HG03457 (cell line): Measurements from ENCODE around the gene TUSC2.
A peak's percentile ranks its signal among the peaks of the same experiment; 100 is the strongest.

ENCODE experiments used
- ATAC-seq: cut with Tn5 transposase; IDR thresholded peaks from one replicate; pipeline ENCODE4 v1.9.1; 2021; ENCODE audit warnings: moderate number of reproducible peaks; ENCODE audit not compliant: unreplicated experiment

The TUSC2 gene

GRCh38 chr3:50354850-50355249, 26.8 kb upstream of the TUSC2 start:
- ATAC-seq, result no peak

GRCh38 chr3:50354186-50354764, 26.3 kb upstream of the TUSC2 start:
- no peak for ATAC-seq

DNA sequence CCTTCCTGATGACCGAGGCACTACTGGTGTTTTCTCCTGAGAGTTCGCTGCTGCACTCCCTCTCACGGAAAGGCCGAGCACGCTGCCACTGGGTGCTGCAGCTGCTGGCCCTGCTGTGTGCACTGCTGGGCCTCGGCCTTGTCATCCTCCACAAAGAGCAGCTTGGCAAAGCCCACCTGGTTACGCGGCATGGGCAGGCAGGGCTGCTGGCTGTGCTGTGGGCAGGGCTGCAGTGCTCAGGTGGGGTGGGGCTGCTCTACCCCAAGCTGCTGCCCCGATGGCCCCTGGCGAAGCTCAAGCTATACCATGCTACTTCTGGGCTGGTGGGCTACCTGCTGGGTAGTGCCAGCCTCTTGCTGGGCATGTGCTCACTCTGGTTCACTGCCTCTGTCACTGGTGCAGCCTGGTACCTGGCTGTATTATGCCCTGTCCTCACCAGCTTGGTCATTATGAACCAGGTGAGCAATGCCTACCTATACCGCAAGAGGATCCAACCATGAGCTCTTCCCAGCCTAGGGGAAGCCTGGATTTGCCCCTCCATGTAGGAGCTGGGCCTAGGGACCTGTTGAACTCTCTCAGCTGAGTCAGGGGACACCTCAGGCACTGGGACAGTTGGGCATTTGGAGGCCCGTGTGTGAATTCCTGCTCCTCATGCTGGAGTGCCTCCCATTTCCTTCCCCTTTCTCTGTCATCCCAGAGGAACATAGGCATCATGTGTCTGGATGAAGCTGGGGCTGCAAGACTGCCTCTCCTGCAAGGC, 25.4 kb upstream of the TUSC2 start:
- no peak for ATAC-seq

DNA sequence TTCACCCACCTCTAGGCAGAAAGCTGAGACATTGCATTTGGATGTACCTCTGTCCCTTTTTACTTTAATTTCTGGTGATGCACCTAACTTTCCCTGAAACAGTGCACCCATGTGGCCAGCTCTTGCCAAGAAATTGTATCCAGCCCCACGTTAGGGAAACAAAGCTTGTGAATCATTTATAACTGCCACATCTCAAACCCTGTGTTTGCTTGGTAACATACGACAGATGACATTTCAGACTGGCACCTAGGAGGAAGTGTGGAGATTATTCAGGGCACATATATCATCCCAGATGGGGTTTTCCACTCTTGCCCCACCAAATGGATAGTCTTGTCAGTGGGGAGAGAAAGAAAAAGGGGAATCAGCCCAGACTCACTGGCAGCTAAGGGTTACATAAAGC, 24.8 kb upstream of the TUSC2 start:
- ATAC-seq, result no peak

DNA sequence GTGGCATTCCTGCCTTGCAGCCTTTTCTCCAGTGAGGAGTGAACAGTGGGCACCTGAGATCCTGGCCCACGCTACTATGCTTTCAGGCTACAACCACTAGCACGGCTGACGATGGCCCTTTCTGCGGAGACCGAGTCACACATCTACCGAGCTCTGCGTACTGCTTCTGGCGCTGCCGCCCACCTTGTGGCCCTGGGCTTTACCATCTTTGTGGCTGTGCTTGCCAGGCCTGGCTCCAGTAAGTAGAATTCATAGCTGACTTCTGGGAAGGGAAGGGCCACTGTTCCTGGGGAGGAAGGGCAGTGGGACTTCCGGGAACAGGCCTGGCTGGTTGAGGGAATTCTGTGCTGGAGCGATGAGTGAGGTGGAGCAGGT, 23.3 kb upstream of the TUSC2 start:
- ATAC-seq, result no peak

DNA sequence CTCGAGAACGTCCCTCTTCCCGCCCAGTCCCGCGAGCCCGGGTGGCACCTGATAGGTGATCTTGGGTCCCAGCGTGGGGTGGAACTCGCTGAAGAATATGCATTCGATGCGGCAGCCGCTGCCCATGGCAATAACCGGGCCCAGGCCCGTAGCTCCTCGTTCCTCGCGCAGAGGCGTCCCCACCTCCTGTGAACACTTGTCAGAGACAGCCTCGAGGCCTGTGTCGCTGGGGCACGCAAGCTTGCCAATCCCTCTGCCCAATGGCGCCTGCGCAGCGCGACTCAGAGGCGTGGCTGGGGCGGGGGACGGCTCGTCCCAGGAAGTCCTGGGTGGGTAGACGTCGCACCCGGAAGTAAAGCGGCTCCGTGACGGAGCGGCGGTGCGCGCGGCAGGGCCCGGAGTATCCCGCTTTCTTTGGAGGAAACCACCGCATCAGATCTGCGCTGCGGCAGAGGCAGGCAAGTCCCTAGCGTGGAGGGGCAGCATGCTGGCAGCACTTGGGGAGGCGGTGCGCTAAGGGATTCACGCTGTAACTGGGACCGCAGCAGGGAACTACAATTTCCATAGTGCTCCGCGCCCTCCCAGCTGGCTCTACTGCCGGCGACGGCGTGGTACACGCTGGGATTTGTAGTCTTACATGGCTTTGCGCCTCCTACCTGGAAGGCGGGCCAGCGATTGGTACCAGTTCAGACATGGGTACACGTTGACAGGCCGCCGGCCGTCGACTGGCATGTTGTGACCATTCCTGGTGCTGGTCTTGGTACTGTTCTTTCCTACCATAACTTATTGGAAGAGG, 22.7 kb upstream of the TUSC2 start, which contains the start of the genes CYB561D2 and NPRL2:
Gene CYB561D2 (plus strand): TSS at position 336 of the 796 bp plus-strand sequence. CDS start 572 bp downstream, outside the sequence.
Gene NPRL2 (minus strand): TSS at position 249 of the 796 bp plus-strand sequence. CDS start 123 bp downstream, at position 126.
- peak; percentile 68 for ATAC-seq

GRCh38 chr3:50350213-50350526, 22.1 kb upstream of the TUSC2 start:
- no peak for ATAC-seq

DNA sequence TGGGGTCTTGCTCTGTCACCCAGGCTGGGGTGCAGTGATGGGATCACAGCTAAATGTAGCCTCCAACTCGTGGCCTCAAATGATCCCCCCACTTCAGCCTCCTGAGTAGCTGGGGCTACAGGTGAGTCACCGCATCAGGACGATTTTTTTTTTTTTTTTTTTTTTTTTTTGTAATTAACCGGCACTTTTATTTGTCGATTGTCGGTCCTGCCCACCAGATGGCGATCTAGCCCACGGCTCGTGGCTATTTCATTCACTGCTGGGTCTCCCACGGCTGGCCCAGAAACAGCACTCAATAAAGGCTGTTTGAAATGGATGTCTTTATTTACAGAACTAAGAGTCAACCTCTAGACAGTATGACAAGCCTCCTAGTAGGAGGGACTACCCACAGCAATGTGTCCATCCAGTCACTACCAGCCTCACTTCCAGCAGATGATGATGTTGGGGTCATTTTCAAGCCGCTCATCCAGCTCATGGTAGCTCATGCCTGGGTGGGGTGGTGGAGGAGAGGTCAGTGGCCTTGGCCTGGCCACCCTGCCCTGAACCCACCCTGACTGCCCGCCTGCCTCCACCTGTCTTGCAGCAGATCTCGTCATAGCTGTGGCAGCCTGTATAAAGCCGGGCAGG, 19.3 kb upstream of the TUSC2 start:
- no peak for ATAC-seq

GRCh38 chr3:50345586-50346234, 17.7 kb upstream of the TUSC2 start, which contains the start of gene ZMYND10:
Gene ZMYND10 (minus strand): TSS chr3:50345732. CDS start chr3:50345579, 153 bp downstream.
- no peak for ATAC-seq

DNA sequence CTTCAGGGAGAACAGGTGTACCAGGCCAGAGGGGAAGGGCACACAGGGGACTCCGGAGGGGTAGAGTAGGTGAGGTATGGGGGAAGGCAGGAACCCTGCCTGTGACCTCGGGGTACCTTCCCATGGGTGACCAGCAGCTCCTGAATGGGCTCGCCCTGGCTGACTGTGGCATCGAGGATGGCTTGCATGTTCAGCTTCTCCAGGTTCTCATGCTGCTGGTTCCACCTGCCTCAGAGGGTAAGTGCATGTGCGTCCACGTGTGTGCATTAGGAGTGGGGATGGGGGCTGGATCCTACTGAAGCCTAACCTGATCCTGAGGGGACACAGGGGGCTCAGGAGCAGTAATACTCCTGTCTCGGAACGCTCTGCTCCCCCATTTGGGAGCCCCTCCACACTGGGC, 17.0 kb upstream of the TUSC2 start:
- ATAC-seq, result no peak

DNA sequence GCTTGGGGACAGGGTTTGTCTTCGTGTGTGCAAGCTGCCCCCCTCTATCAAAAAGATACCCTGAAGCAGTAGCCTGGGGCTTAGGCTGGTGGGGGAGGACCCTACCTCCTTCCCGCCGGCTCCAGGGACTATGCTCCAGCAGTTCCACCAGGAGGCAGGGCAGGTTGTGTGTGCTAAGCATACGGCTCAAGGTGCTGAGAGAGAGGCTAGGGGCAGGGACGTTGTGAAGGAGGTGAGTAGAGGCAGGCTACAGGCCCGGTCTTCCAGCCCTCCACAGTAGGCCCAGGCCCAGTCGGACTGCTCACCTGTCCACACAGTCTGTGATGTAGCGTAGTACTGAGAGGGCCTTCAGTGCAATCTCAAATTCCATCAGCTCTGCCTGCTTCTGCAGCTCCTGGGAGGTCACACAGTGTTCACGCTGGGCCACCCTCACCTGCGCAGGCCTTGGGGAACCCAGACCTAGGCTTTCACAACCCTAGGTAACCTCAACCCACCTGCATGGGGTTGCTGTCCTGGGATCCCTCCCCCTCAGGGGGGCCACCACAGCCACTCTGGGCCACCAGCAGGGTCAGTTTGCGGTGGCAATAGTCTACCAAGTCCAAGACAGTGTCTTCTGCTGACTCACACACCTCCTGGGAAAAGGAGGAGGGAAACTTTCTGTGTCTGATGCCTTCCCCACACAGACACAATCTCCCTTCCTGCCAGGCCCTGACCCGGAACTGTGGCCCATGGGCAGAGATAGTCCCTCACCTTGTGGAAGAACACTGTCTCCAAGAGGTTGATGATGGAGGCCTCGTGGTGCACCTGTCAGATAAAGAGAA, 15.0 kb upstream of the TUSC2 start:
- no peak for ATAC-seq

- ATAC-seq, result no peak
Observed at GRCh38 chr3:50341996-50342650, 14.1 kb upstream of the TUSC2 start.

DNA sequence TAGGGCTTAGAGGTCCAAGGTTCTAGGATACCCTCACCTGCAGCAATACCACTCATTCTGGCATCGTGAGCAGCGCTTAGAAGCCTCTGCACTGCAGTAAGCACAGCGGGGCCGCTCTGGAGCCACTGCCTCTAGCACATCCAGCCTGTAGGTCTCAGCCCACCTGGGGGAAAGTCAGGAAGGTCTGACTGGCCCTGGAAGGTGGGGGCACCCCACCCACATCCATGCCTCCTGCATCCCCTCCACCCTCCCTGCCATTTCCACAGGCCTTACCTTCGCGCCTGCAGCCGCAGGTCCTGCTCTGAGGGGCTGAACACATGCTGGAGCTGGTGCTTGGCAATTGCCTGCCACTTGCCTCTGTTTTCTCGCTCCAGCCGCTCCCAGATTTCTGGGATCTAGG, 13.5 kb upstream of the TUSC2 start:
- no peak for ATAC-seq

DNA sequence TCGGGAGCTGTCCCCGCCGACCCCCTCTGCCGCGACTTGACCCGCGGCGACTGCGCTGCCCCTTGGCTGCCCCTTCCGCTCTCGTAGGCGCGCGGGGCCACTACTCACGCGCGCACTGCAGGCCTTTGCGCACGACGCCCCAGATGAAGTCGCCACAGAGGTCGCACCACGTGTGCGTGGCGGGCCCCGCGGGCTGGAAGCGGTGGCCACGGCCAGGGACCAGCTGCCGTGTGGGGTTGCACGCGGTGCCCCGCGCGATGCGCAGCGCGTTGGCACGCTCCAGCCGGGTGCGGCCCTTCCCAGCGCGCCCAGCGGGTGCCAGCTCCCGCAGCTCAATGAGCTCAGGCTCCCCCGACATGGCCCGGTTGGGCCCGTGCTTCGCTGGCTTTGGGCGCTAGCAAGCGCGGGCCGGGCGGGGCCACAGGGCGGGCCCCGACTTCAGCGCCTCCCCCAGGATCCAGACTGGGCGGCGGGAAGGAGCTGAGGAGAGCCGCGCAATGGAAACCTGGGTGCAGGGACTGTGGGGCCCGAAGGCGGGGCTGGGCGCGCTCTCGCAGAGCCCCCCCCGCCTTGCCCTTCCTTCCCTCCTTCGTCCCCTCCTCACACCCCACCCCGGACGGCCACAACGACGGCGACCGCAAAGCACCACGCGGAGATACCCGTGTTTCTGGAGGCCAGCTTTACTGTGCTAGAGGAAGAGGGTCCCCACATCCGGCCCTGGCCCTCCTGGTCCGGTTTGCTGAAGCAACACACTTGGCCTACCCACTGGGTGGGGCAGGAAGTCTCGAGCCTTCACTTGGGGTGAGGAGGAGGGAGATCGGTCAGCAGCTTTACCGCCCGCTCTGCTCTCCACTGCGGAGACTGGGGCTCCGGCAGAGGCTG, 12.7 kb upstream of the TUSC2 start, which contains the start of gene RASSF1:
Gene RASSF1 (minus strand): TSS at position 389 of the 882 bp plus-strand sequence. CDS start 31 bp downstream, at position 358.
- no peak for ATAC-seq

GRCh38 chr3:50340147-50340447, 12.1 kb upstream of the TUSC2 start:
- ATAC-seq, result no peak

DNA sequence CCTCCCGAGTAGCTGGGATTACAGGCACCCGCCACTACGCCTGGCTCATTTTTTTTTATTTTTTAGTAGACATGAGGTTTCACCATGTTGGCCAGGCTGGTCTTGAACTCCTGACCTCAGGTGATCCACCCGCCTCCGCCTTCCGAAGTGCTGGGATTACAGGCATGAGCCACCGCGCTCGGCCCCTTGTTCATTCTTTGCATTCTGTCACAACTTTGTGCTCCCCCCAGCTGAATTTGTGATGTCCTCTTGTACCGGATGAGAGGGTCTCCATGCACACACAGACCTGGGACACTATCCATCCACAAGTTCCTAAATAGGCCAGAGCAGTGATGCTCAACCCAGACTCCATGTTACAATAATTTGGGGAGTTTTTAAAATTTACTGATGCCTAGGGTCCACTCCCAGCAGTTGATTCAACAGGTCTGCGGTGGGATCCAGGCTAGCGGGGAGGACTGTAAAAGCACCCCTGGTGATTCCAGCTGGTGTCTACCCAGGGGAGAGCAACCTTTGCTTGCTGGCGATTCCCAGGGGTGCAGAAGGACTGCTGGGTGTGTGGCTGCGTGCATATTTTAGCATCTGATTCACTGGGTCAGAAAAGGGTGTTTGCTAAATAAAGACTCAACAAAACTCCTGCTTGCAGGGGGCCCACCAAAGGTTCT, 11.6 kb upstream of the TUSC2 start:
- ATAC-seq, result no peak

- ATAC-seq, result no peak
Observed at GRCh38 chr3:50338965-50339364, 10.9 kb upstream of the TUSC2 start.
